HepG2 (cell line): ENCODE measurements around the gene PLRG1. TPM values are rescaled to one million over a fixed set of nuclear protein-coding genes. Genes with fewer than 3 reads are reported as not detected.

Experiments
- CBX1 ChIP-seq: IDR thresholded peaks from one replicate; pipeline ENCODE4 v1.6.1; 2016; ENCODE audit warnings: antibody characterized with exemption, low read depth
- DDIT3 ChIP-seq: sonication (generic); formaldehyde crosslinking; IDR thresholded peaks from 2 replicates; pipeline ENCODE4 v1.4.0; 2020; ENCODE audit warnings: mild to moderate bottlenecking, missing genetic modification reagents
- ELF4 ChIP-seq: sonication (generic); formaldehyde crosslinking; IDR thresholded peaks from 2 replicates; pipeline ENCODE4 v1.5.0; 2020; ENCODE audit warnings: missing genetic modification reagents, mild to moderate bottlenecking, moderate library complexity, borderline replicate concordance
- FUBP1 ChIP-seq: sonication (generic); formaldehyde crosslinking; IDR thresholded peaks from 2 replicates; pipeline ENCODE4 v1.5.1; 2020; ENCODE audit warnings: missing genetic modification reagents, mild to moderate bottlenecking, borderline replicate concordance
- HDAC2 ChIP-seq: sonication (generic); formaldehyde crosslinking; IDR thresholded peaks from 2 replicates; pipeline ENCODE4 v1.4.0; 2020; ENCODE audit warnings: missing genetic modification reagents
- HNF4G ChIP-seq, 2 experiments: sonication (generic) in 1 of 2; formaldehyde crosslinking in 1 of 2; IDR thresholded peaks; 2 replicates each; pipeline versions ENCODE4 v1.4.0 to v1.6.1; 2011 to 2020; ENCODE audit warnings: borderline replicate concordance in 2 of 2, low read depth in 2 of 2, mild to moderate bottlenecking in 2 of 2, low read length in 1 of 2, missing genetic modification reagents in 1 of 2, moderate library complexity in 1 of 2
- MTF1 ChIP-seq: sonication (generic); formaldehyde crosslinking; IDR thresholded peaks from 2 replicates; pipeline ENCODE4 v1.5.0; 2020; ENCODE audit warnings: missing genetic modification reagents
- NFAT5 ChIP-seq: sonication (generic); formaldehyde crosslinking; IDR thresholded peaks from 2 replicates; pipeline ENCODE4 v1.4.0; 2020; ENCODE audit warnings: missing genetic modification reagents
- NFIB ChIP-seq: sonication (generic); formaldehyde crosslinking; IDR thresholded peaks from 2 replicates; pipeline ENCODE4 v1.9.0; 2021; ENCODE audit warnings: missing genetic modification reagents, mild to moderate bottlenecking, borderline replicate concordance
- PHB2 ChIP-seq: fragments of 450-650 bp; IDR thresholded peaks from 2 replicates; pipeline ENCODE4 v1.6.1; 2018; ENCODE audit not compliant: partially characterized antibody
- POGZ ChIP-seq: sonication (generic); formaldehyde crosslinking; IDR thresholded peaks from 2 replicates; pipeline ENCODE4 v1.4.0; 2020; ENCODE audit warnings: mild to moderate bottlenecking, missing genetic modification reagents
- RARG ChIP-seq: sonication (generic); formaldehyde crosslinking; IDR thresholded peaks from 2 replicates; pipeline ENCODE4 v1.4.0; 2020; ENCODE audit warnings: low read depth, mild to moderate bottlenecking, missing genetic modification reagents
- ZBTB3 ChIP-seq: sonication (generic); formaldehyde crosslinking; IDR thresholded peaks from 2 replicates; pipeline ENCODE4 v1.4.0; 2020; ENCODE audit warnings: low read depth, mild to moderate bottlenecking, moderate library complexity, missing genetic modification reagents, borderline replicate concordance
- ZNF17 ChIP-seq: sonication (generic); formaldehyde crosslinking; IDR thresholded peaks from 2 replicates; pipeline ENCODE4 v1.5.0; 2020; ENCODE audit warnings: mild to moderate bottlenecking, missing genetic modification reagents
- ZNF260 ChIP-seq: sonication (generic); formaldehyde crosslinking; IDR thresholded peaks from 2 replicates; pipeline ENCODE4 v1.4.0; 2020; ENCODE audit warnings: missing genetic modification reagents, low read depth, mild to moderate bottlenecking, borderline replicate concordance
- ZNF354B ChIP-seq: sonication (generic); formaldehyde crosslinking; IDR thresholded peaks from 2 replicates; pipeline ENCODE4 v1.8.0; 2022; ENCODE audit warnings: mild to moderate bottlenecking, missing genetic modification reagents
- ZNF484 ChIP-seq: sonication (generic); formaldehyde crosslinking; IDR thresholded peaks from 2 replicates; pipeline ENCODE4 v1.5.1; 2020; ENCODE audit warnings: mild to moderate bottlenecking, low read depth, missing genetic modification reagents, borderline replicate concordance
- ZNF737 ChIP-seq: sonication (generic); formaldehyde crosslinking; IDR thresholded peaks from 2 replicates; pipeline ENCODE4 v1.5.0; 2020; ENCODE audit warnings: missing genetic modification reagents, mild to moderate bottlenecking, borderline replicate concordance
- polyA plus RNA-seq, 8 experiments: library from polyadenylated mRNA; depleted of rRNA in 3 of 8; stranded (reverse) in 7 of 8; unstranded in 1 of 8; fragments of >200 nt; fragmentation: Illumina TruSeq in 4 of 8; extraction: Trizol in 4 of 8; gene quantifications; 2 replicates each; pipeline versions ENCODE4 v1.2.1 to v1.2.3, GENCODE V29; 2011 to 2016; ENCODE audit warnings: low read depth in 4 of 8, missing spikeins in 1 of 8, mixed read lengths in 1 of 8; ENCODE audit not compliant: insufficient read depth in 1 of 8
- total RNA-seq, 5 experiments: library from RNA; depleted of rRNA; stranded (reverse); fragments of >200 nt; fragmentation: Illumina TruSeq; extraction: Trizol; gene quantifications; 2 replicates each; pipeline ENCODE4 v1.2.3, GENCODE V29; 2016; ENCODE audit warnings: low read depth in 1 of 5

PLRG1 gene
- total and polyA plus RNA-seq, 2 of the 13 experiments (the other 11 are each of a cell fraction or from before 2014, with no cell fraction given): 77.3 to 110 TPM

GRCh38 chr4:154597798-154598774 lies 47.9 kb upstream of the PLRG1 start (continued):
- TF ChIP-seq FUBP1 (no peak), PHB2 (no peak), HNF4G (IDR thresholded peaks at IDR 0.05; ENCODE audit: borderline replicate concordance, low read depth, low read length) (peak; percentile 98), HNF4G (CRISPR knock-in tag; IDR thresholded peaks at IDR 0.05; ENCODE audit: borderline replicate concordance, low read depth) (peak; percentile 46; the same call in 1 of the 2 replicates), POGZ (CRISPR knock-in tag) (peak; percentile 44; the same call in 1 of the 2 replicates), MTF1 (no peak), NFAT5 (CRISPR knock-in tag) (no peak), ZNF260 (CRISPR knock-in tag) (no peak), CBX1 (no peak), ZBTB3 (CRISPR knock-in tag) (no peak), RARG (CRISPR knock-in tag) (no peak), HDAC2 (peak; percentile 95), ZNF737 (CRISPR knock-in tag) (no peak), NFIB (no peak), ZNF354B (CRISPR knock-in tag) (no peak), DDIT3 (CRISPR knock-in tag) (no peak; the same call in 1 of the 2 replicates), ZNF17 (CRISPR knock-in tag) (no peak), ZNF484 (CRISPR knock-in tag) (no peak), ELF4 (CRISPR knock-in tag) (no peak)
